Body of pancreas (tissue), 4 donors: Measurements from ENCODE around the gene KLHDC4.

Source experiments
- CTCF ChIP-seq, 7 experiments: fragments of 450-650 bp in 4 of 7; fragments of 200-600 bp in 3 of 7; sonication (generic) in 3 of 7; IDR thresholded peaks; one replicate each; pipeline ENCODE4 v1.5.1; 2016 to 2019; ENCODE audit warnings: antibody characterized with exemption in 7 of 7
- POLR2A ChIP-seq, 3 donors: fragments of 450-650 bp; IDR thresholded peaks; one replicate each; pipeline ENCODE4 v1.6.1; 2016; ENCODE audit warnings: antibody characterized with exemption in 3 of 3, mild to moderate bottlenecking in 2 of 3

- TF ChIP-seq CTCF (IDR thresholded peaks at IDR 0.05): no peak
- no peak for TF ChIP-seq POLR2A (IDR thresholded peaks at IDR 0.05)
Observed at GRCh38 chr16:87720446-87720845, 45.3 kb downstream of the KLHDC4 start.
